Stimulated activated CD8-positive, alpha-beta memory T cell treated with anti-CD3 and anti-CD28 coated beads, Interleukin-2, amount 100 ng/mL, for 48 hours (primary cell): Measurements from ENCODE around the gene SLC16A13.
"Not testable (repeated sequence)": the region's sequence is repeated elsewhere in the genome, so short reads cannot be mapped to it uniquely, and the experiment has no call there.

ENCODE experiments used
- DNase-seq, 2 donors: peaks; one replicate each; pipeline ENCODE4 v3.0.0-alpha.2; 2020; ENCODE audit warnings: low read depth in 2 of 2

SLC16A13 gene

GRCh38 chr17:7063518-7064094, 27.8 kb downstream of the SLC16A13 start:
- no peak for DNase-seq

- DNase-seq = no peak
Measured at GRCh38 chr17:7064261-7064660, 28.4 kb downstream of the SLC16A13 start.

- no peak for DNase-seq
Measured at GRCh38 chr17:7067198-7067597, 31.4 kb downstream of the SLC16A13 start.

- DNase-seq = no peak
Measured at GRCh38 chr17:7068268-7068667, 32.5 kb downstream of the SLC16A13 start.

- DNase-seq = no peak
Measured at GRCh38 chr17:7070712-7071111, 34.9 kb downstream of the SLC16A13 start.

- no peak for DNase-seq
Measured at GRCh38 chr17:7072406-7072805, 36.6 kb downstream of the SLC16A13 start.

- no peak for DNase-seq
Measured at GRCh38 chr17:7074931-7075330, 39.1 kb downstream of the SLC16A13 start.

GRCh38 chr17:7077911-7078546, 42.2 kb downstream of the SLC16A13 start:
- DNase-seq = no peak

- DNase-seq = no peak
Measured at GRCh38 chr17:7078711-7079110, 42.9 kb downstream of the SLC16A13 start.

- DNase-seq = no peak
Measured at GRCh38 chr17:7079581-7080455, 44.0 kb downstream of the SLC16A13 start, which contains the start of gene CLEC10A. Gene CLEC10A (minus strand): TSS chr17:7080251. CDS start chr17:7078812, 1,439 bp downstream.

GRCh38 chr17:7080456-7081041, 44.7 kb downstream of the SLC16A13 start:
- no peak for DNase-seq

- DNase-seq = no peak
Measured at GRCh38 chr17:7081341-7082062, 45.7 kb downstream of the SLC16A13 start.

GRCh38 chr17:7083592-7083991, 47.8 kb downstream of the SLC16A13 start:
- DNase-seq = no peak

- no peak for DNase-seq
Measured at GRCh38 chr17:7084088-7084487, 48.3 kb downstream of the SLC16A13 start.

GRCh38 chr17:7088442-7088841, 52.6 kb downstream of the SLC16A13 start:
- not testable (repeated sequence) for DNase-seq

GRCh38 chr17:7089570-7089969, 53.8 kb downstream of the SLC16A13 start:
- not testable (repeated sequence) for DNase-seq
